HCT116 (cell line): ENCODE data around the gene RYR2.

Source experiments
- ATF3 ChIP-seq: IDR thresholded peaks from 2 replicates; pipeline ENCODE4 v1.6.1; 2012
- CEBPB ChIP-seq: IDR thresholded peaks from 2 replicates; pipeline ENCODE4 v1.6.1; 2012; ENCODE audit warnings: low read depth
- CTCF ChIP-seq, 3 experiments: fragments of 200-600 bp in 1 of 3; sonication (generic) in 1 of 3; IDR thresholded peaks in 2 of 3; conservative IDR thresholded peaks in 1 of 3; 2 replicates each; pipeline ENCODE4 v1.5.1; 2012 to 2017; ENCODE audit warnings: low read depth in 2 of 3, low read length in 2 of 3, antibody characterized with exemption in 1 of 3, borderline replicate concordance in 1 of 3, control low read depth in 1 of 3, mild to moderate bottlenecking in 1 of 3, mixed read lengths in 1 of 3, mixed run types in 1 of 3, moderate library complexity in 1 of 3; ENCODE audit not compliant: insufficient read depth in 1 of 3
- ELF1 ChIP-seq: IDR thresholded peaks from 2 replicates; pipeline ENCODE4 v1.6.1; 2012; ENCODE audit warnings: low read depth, borderline replicate concordance
- EZH2 ChIP-seq: fragments of 200-600 bp; sonication (generic); IDR thresholded peaks from 2 replicates; pipeline ENCODE4 v1.6.1; 2017; ENCODE audit warnings: antibody characterized with exemption, mixed run types
- EZH2phosphoT487 ChIP-seq: fragments of 200-600 bp; IDR thresholded peaks from 2 replicates; pipeline ENCODE4 v1.6.1; 2018; ENCODE audit warnings: antibody characterized with exemption, borderline replicate concordance
- POLR2A ChIP-seq: IDR thresholded peaks from 2 replicates; pipeline ENCODE4 v1.7.0; 2011; ENCODE audit warnings: borderline replicate concordance; ENCODE audit not compliant: insufficient read depth, insufficient read length; ENCODE audit errors: extremely low read depth
- POLR2AphosphoS5 ChIP-seq: IDR thresholded peaks from 2 replicates; pipeline ENCODE4 v1.6.1; 2011; ENCODE audit warnings: mild to moderate bottlenecking, low read depth, low read length, moderate library complexity
- SIN3A ChIP-seq: IDR thresholded peaks from 2 replicates; pipeline ENCODE4 v1.6.1; 2012; ENCODE audit warnings: low read depth

- TF ChIP-seq SIN3A: no peak
- TF ChIP-seq CTCF (IDR thresholded peaks at IDR 0.05 in 2 of 3, conservative IDR thresholded peaks at IDR 0.05 in 1 of 3; ENCODE audit: borderline replicate concordance in 1 of 3, insufficient read depth in 1 of 3, low read depth in 2 of 3, low read length in 2 of 3): peak in 1 of 3 experiments; percentile 26; a peak in 1 of 6 replicates
- TF ChIP-seq POLR2A: no peak
- no peak for TF ChIP-seq POLR2AphosphoS5
- TF ChIP-seq ATF3: no peak
- no peak for TF ChIP-seq CEBPB
- TF ChIP-seq ELF1: no peak
- no peak for TF ChIP-seq EZH2
- TF ChIP-seq EZH2phosphoT487: no peak
Observed at GRCh38 chr1:237570530-237570929, 528.5 kb downstream of the RYR2 start.
